Measurements from ENCODE around the gene AMIGO1.

- TF ChIP-seq, protein P1, sequence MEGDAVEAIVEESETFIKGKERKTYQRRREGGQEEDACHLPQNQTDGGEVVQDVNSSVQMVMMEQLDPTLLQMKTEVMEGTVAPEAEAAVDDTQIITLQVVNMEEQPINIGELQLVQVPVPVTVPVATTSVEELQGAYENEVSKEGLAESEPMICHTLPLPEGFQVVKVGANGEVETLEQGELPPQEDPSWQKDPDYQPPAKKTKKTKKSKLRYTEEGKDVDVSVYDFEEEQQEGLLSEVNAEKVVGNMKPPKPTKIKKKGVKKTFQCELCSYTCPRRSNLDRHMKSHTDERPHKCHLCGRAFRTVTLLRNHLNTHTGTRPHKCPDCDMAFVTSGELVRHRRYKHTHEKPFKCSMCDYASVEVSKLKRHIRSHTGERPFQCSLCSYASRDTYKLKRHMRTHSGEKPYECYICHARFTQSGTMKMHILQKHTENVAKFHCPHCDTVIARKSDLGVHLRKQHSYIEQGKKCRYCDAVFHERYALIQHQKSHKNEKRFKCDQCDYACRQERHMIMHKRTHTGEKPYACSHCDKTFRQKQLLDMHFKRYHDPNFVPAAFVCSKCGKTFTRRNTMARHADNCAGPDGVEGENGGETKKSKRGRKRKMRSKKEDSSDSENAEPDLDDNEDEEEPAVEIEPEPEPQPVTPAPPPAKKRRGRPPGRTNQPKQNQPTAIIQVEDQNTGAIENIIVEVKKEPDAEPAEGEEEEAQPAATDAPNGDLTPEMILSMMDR (IDR thresholded peaks at IDR 0.05): no peak
- TF ChIP-seq POLR2A (IDR thresholded peaks at IDR 0.05): no peak
Observed at GRCh38 chr1:109500941-109501381, 8.6 kb downstream of the AMIGO1 start.

Data from body of pancreas (tissue), 4 donors.